DOHH2 (cell line): ENCODE results near the gene DEDD2.
A peak's percentile ranks its signal among the peaks of the same experiment; 100 is the strongest.

ENCODE experiments used
- EZH2phosphoT487 ChIP-seq: fragments of 200-600 bp; sonication (generic); IDR thresholded peaks from 2 replicates; pipeline ENCODE4 v1.6.1; 2017; ENCODE audit warnings: borderline replicate concordance, mild to moderate bottlenecking, antibody characterized with exemption, low read length, moderate library complexity, mixed read lengths
- TF ChIP-seq, protein P1 (sequence below): fragments of 200-600 bp; sonication (generic); IDR thresholded peaks from one replicate; pipeline ENCODE4 v1.5.1; 2014; ENCODE audit warnings: antibody characterized with exemption, mild to moderate bottlenecking, low read depth, low read length; ENCODE audit not compliant: poor library complexity, severe bottlenecking

DNA sequence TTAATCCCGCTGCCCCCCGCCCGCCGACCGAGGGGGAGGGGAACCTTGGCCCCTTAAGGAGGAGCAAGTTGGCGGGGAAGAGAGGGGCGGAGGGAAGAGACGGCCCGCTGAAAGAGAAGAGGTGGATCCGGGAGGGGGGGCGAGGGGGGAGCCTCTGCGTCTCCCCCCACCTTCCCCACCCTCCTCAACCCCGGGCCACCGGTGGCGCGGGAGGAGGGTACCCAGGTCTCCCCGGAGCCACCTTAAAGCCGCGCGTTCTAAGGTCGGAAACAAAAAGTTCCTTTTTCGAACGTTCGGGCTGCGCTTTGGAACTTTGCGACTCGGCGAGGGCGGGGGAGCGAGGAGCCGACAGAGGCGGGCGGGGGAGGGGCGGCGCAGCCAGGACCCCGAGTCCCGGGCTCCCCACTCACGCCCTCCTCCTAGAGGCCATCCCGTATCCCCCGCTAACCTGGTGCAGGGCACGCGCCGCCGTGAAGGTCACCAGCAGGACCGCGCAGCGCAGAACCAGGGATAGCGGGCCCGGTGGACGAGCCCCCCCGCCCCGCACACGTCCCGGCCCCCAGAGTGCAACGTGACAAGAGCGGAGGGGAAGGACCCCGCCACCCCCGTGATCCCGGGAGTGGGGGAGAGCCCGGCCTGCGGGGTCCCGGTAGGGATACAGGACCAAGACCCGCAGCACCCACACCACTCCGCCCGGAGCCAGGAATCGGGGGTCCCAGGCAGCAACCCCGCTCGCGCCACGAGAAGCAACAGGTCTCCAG is 36.8 kb upstream of the DEDD2 start:
- TF ChIP-seq, protein P1, sequence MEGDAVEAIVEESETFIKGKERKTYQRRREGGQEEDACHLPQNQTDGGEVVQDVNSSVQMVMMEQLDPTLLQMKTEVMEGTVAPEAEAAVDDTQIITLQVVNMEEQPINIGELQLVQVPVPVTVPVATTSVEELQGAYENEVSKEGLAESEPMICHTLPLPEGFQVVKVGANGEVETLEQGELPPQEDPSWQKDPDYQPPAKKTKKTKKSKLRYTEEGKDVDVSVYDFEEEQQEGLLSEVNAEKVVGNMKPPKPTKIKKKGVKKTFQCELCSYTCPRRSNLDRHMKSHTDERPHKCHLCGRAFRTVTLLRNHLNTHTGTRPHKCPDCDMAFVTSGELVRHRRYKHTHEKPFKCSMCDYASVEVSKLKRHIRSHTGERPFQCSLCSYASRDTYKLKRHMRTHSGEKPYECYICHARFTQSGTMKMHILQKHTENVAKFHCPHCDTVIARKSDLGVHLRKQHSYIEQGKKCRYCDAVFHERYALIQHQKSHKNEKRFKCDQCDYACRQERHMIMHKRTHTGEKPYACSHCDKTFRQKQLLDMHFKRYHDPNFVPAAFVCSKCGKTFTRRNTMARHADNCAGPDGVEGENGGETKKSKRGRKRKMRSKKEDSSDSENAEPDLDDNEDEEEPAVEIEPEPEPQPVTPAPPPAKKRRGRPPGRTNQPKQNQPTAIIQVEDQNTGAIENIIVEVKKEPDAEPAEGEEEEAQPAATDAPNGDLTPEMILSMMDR, result peak; percentile 17
- no peak for TF ChIP-seq EZH2phosphoT487
